ENCODE data around the gene RSRP1. TPM values are rescaled to one million over a fixed set of nuclear protein-coding genes. Genes with fewer than 3 reads are reported as not detected.
"Not testable (repeated sequence)": the region's sequence is repeated elsewhere in the genome, so short reads cannot be mapped to it uniquely, and the experiment has no call there.

The RSRP1 gene
- polyA plus RNA-seq, 1 donor from 2014 or later, result 56.0 TPM

DNA sequence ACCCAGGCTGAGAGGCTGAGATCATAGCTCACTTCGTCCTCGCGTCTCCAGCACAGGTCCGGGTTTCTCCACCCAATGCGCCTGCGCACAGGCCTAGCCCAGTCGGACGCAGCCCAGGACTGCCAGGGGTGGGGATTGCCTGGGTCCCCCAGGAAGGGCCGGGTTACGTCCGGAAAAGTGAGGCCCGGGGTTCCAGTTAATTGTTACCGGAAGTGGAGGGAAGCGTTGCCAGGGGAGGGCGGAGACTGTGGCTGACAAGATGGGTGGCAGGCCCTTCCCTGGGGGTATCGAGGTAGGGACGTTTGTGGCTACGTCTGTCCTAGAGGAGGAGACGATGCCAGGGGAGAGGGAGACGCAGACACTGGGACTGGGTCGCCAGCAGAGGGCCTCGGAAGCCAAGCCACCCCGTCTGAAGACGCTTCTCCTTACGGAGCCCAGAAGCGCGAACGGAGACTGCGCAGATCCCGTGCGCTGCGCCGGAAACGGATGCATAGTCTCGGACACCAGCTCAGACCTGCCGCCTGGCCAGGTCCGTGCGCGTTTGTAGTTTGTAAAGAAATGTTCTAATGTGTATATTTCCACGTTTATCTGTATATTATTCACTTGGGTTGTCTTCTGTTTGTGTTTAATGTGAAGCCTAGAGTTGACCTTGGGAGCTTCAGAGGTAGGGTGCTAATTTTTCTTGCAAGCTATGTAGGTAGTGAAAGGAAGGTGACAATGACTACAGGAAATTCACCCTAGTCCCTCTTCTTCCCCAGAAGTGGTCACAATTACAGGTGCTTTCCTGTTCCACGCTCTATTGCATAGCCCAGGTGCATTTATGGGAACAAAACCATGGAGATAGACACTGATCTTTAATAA is 7.3 kb downstream of the RSRP1 start:
- Mint-ChIP-seq H3K4me1 (peaks cover 38 to 43% (median 43%) of the 10 kb centered on the region in 3 donors), H3K36me3 (no peaks in the 10 kb centered on the region), H3K27ac (peak overlapping the region; percentile 95 to 98 (median 98)), H3K4me3 (peak overlapping the region; percentile 85 to 96 (median 92)), H3K27me3 (no peaks in the 10 kb centered on the region), H3K9me3 (no peaks in the 10 kb centered on the region)

DNA sequence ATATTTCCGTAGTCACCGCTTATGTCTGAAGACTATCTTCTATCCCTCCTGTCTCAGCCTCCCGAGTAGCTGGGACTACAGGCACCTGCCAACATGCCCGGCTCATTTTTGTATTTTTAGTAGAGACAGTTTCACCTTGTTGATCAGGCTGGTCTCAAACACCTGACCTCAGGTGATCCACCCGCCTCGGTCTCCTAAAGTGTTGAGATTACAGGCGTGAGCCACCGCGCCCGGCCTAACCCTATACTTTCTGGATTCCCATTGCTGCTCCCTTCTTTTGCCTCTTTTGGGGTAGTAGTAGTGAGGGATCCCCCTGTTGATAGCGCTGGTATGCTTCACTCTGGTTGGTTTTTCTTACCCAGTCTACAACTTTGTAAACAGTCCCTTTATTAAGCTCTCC is 9.2 kb downstream of the RSRP1 start:
- peaks cover 2% of the 10 kb centered on the region for H3K36me3 Mint-ChIP-seq
- peaks cover 31 to 41% (median 38%) of the 10 kb centered on the region in 3 donors for H3K4me1 Mint-ChIP-seq
- no peaks in the 10 kb centered on the region for H3K9me3 Mint-ChIP-seq
- peak overlapping the region in 1 of 3 donors; percentile 90 for H3K27ac Mint-ChIP-seq
- no peaks in the 10 kb centered on the region for H3K27me3 Mint-ChIP-seq
- H3K4me3 Mint-ChIP-seq, result peak overlapping the region in 3 of 4 donors; percentile 69 to 89 (median 73)

DNA sequence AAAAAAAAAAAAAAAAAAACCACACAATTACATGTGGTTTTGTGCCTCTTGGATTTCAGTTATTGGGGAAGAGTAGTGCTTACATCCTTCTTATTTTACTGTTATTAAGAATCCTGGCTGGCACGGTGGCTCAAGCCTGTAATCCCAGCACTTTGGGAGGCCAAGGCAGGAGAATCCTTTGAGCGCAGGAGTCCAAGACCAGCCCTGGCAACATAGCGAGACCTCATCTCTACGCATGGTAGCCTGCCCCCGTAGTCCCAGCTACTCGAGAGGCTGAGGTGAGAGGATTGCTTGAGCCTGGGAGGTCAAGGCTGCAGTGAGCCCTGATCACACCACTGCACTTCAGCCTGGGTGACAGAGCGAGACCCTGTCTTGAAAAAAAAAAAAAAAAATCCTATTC is 11.0 kb downstream of the RSRP1 start:
- not testable (repeated sequence) for H3K9me3 Mint-ChIP-seq, H3K27me3 Mint-ChIP-seq, H3K36me3 Mint-ChIP-seq
- Mint-ChIP-seq H3K4me1 (peaks cover 30 to 46% (median 34%) of the 10 kb centered on the region in 3 donors), H3K4me3 (peak overlapping the region in 2 of 4 donors; percentile 86 to 89), H3K27ac (peak overlapping the region in 2 of 3 donors; percentile 67 to 90)

DNA sequence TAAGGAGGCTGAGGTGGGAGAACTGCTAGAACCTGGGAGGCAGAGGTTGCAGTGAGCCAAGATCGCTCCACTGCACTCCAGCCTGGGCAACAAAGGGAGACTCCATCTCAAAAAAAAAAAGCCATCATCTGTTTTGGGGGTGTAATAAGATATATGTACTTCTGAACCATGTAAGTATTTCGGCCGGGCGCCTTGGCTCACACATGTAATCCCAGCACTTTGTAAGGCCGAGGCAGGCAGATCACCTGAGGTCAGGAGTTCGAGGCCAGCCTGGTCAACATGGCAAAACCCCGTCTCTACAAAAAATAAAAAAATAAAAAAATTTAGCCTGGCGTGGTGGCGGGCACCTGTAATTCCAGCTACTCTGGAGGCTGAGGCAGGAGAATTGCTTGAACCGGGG is 11.8 kb downstream of the RSRP1 start:
- Mint-ChIP-seq H3K27ac (peak overlapping the region in 1 of 3 donors; percentile 19), H3K4me3 (peak overlapping the region in 2 of 4 donors; percentile 31 to 57), H3K4me1 (peaks cover 25 to 46% (median 31%) of the 10 kb centered on the region in 3 donors)
- not testable (repeated sequence) for H3K36me3 Mint-ChIP-seq, H3K9me3 Mint-ChIP-seq, H3K27me3 Mint-ChIP-seq

DNA sequence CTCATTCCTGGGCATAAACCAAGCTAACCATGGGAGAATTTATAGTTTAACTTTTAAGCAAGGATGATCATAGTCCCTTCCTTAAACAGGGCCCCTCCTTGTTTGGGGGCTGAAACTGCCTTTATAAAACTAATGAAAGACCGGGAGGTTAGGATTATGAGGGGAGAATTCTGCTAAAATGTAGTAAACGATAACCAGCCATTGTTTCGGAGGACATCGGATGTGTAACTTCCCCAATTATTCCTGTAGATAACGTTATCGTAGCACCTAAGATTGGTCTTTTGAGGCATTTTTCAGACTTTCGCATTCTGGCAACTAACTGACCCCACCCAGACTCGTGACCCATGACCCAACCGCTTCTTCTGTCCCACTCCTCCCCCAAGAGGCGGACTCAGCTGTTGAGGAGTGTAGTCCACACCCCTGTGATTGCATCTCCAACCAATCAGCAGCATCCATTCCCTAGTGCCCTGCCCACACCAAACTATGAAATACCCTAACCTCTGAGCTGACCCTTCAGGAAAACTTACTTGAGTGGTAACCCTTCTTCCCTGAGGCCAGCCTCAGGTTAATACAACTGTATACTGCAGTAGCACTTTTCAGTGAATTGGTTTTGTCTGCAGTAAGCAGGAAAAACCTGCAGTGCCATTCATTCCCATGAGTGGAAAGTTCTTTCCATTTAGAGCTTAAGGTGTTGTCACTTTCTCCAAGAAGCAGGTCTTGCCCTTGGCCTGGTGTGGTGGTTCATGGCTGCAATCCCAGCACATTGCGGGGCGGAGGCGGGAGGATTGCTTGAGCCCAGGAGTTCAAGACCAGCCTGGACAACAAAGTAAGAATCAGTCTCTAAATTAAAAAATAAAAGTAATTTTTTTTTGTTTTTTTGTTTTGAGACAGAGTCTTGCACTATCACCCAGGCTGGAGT is 14.1 kb downstream of the RSRP1 start:
- peaks cover 12 to 38% (median 23%) of the 10 kb centered on the region in 3 donors for H3K4me1 Mint-ChIP-seq
- no peak overlapping the region for H3K4me3 Mint-ChIP-seq
- H3K27me3 Mint-ChIP-seq, result no peaks in the 10 kb centered on the region
- H3K9me3 Mint-ChIP-seq, result no peaks in the 10 kb centered on the region
- peaks cover 2% of the 10 kb centered on the region for H3K36me3 Mint-ChIP-seq
- H3K27ac Mint-ChIP-seq, result no peak overlapping the region

DNA sequence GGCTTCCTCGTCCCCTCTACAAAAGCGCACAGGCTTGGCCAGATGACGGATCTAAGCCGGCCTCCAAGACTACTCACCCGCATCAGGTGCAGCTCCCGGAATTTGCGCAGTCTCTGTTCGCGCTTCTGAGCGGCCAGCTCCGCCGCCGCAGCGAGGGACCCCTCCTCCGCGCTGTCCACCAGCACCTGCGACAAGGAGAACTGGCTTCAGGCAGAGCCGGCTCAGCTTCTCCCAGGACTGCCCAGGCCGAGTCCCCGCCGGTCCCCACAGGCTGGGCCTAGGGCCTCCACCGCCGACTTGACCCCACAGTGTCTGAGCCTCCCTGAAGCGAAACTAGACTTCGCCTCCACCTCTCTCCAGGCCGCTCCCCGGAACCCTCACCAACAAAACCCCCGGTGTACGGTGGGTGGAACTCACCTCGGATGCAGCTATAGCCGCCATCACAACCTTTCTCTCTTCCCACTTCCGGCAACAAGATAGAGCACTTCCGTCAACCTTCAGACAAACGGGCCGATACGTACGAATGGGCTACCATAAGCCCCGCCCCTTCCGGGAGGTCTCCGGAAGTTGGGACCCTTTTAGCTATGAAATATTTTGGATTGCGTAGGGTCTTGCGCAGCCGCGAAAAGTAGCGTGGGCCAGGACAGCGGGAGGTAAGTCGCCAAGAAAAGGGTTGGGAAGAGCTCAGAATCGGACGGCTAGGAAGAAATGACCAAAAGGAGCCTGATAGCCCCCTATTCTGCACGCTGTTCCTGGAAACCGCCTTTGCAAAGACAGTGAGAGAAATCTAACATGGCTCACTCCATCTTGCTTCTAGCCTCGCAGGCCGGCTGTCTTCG is 15.0 kb downstream of the RSRP1 start, which contains the start of gene SYF2:
Gene SYF2, minus strand, starts transcription at position 476 of the 839 bp plus-strand sequence. Its CDS starts 35 bp downstream, at position 441.
- Mint-ChIP-seq H3K27ac (peak within 1 kb of the TSS in 1 of 3 donors; percentile 19), H3K27me3 (no peaks in the 10 kb centered on the region), H3K36me3 (peaks cover 2% of the 10 kb centered on the region), H3K9me3 (no peaks in the 10 kb centered on the region), H3K4me1 (peaks cover 12 to 30% (median 18%) of the 10 kb centered on the region in 3 donors), H3K4me3 (no peak within 1 kb of the TSS)

DNA sequence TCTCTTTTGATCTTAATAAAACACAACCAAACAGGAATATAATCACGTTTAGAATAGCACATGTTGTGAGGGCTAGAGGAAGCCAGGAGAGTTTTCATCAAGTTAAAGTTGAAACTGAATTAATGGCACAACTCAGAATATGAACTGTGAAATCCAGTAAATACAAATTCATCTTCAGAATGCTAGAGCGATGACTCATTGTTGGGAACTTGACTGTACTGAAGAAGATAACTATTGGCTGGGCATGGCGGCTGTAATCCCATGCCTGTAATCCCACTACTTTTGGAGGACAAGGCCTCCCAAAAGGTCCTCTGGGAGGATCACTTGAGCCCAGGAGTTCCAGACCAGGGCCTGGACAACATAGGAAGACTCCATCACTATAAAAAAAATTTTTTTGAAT is 23.8 kb downstream of the RSRP1 start:
- peaks cover 14% of the 10 kb centered on the region for H3K36me3 Mint-ChIP-seq
- no peak overlapping the region for H3K27ac Mint-ChIP-seq
- H3K27me3 Mint-ChIP-seq, result no peaks in the 10 kb centered on the region
- peak overlapping the region in 1 of 4 donors; percentile 28 for H3K4me3 Mint-ChIP-seq
- H3K9me3 Mint-ChIP-seq, result no peaks in the 10 kb centered on the region
- peaks cover 0 to 14% (median 1%) of the 10 kb centered on the region in 3 donors for H3K4me1 Mint-ChIP-seq

DNA sequence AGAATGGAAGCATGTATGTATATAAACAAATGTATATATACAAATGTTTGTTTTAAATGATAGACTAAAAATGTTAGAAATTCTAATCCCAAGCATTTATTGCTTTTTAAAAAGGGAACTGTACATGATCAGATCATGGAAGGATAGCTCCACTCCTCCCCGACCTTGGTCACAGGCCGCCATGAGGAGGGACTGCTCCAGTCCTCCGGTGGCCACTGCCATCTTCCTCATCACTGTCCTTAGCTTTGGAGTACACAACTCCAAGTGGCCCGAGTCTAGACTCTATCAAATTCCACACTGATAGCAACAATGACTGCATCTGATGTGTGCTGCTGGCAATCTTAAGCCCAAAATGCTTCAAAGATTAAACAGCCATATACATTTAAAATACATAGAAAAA is 24.6 kb downstream of the RSRP1 start:
- no peak overlapping the region for H3K4me3 Mint-ChIP-seq
- no peak overlapping the region for H3K27ac Mint-ChIP-seq
- peaks cover 14% of the 10 kb centered on the region for H3K36me3 Mint-ChIP-seq
- no peaks in the 10 kb centered on the region for H3K27me3 Mint-ChIP-seq
- no peaks in the 10 kb centered on the region for H3K9me3 Mint-ChIP-seq
- peaks cover 0 to 14% (median 4%) of the 10 kb centered on the region in 3 donors for H3K4me1 Mint-ChIP-seq

DNA sequence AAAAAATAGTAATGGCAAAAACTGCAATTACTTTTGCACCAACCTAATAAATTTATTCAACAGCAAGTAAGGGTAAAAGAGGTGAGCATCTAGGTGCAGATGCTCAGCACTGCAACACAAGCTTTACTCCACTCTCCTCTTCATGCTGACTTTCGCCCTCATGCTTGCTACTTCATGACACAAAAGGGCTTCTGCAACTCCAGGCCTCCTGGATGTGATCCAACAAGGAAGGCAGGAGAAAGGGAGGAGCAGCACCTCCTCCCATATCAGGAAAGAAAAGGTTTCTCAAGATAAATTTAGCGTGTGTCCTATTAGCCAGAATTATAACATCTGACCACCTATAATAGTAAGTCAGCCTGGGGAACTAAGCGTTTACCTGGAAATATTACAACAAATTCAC is 26.6 kb downstream of the RSRP1 start:
- H3K27ac Mint-ChIP-seq, result no peak overlapping the region
- H3K9me3 Mint-ChIP-seq, result no peaks in the 10 kb centered on the region
- H3K4me1 Mint-ChIP-seq, result peaks cover 4 to 19% (median 12%) of the 10 kb centered on the region in 3 donors
- H3K4me3 Mint-ChIP-seq, result no peak overlapping the region
- H3K27me3 Mint-ChIP-seq, result no peaks in the 10 kb centered on the region
- peaks cover 14% of the 10 kb centered on the region for H3K36me3 Mint-ChIP-seq

DNA sequence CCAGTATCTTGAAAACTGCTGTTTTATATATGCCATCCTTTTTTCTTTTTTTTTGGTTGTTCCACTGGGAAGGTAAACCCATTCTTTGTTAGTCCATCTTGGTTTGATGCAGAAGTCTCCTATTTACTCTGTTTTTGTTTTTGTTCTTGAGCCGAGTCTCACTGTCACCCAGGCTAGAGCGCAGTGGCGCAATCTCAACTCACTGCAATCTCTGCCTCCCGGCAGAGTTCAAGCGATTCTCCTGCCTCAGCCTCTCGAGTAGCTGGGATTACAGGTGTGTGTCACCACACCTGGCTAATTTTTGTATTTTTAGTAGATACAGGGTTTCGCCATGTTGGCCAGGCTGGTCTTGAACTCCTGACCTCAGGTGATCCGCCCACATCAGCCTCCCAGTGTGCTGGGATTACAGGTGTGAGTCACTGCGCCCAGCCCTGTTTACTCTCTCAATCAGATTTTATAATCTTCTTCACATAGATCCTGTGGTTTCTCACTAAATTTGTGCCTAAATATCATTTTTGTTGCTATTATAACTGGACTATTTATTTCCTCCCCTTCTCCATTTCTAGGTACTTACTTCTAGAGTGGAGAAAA is 27.5 kb downstream of the RSRP1 start:
- H3K27me3 Mint-ChIP-seq, result no peaks in the 10 kb centered on the region
- H3K36me3 Mint-ChIP-seq, result peaks cover 14% of the 10 kb centered on the region
- H3K4me1 Mint-ChIP-seq, result peaks cover 6 to 17% (median 14%) of the 10 kb centered on the region in 3 donors
- H3K9me3 Mint-ChIP-seq, result no peaks in the 10 kb centered on the region
- H3K4me3 Mint-ChIP-seq, result no peak overlapping the region
- H3K27ac Mint-ChIP-seq, result no peak overlapping the region

DNA sequence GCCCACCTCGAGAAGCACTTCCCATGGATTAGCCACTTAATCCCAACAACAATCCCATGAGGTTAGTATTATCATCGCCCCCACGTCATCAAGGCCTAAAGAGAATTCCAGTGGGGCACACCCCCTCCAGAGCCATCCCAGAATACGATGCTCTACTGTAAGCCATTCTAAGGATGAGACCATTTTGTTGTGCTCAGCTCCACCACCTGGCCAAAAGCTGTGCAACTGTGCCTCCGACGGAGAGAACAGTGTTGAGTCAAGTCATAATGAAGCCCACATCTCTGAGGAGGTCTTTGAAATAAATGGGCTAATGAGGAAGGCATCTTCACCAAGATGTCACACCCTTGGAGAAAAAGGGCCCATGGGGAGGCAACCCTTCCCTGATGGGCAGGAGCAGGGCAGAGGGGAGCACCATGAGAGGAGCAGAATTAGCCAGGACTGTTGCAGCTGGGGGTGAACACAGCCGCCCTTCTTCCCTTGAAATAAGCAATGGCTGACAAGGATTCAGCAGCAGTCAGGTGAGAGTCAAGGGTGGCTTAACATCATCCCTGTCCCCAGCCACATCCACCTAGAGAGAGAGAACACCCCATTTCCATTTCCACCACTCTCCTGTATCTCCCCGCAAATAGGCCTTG is 29.5 kb downstream of the RSRP1 start:
- Mint-ChIP-seq H3K9me3 (no peaks in the 10 kb centered on the region), H3K27ac (no peak overlapping the region), H3K4me1 (peaks cover 6 to 14% (median 13%) of the 10 kb centered on the region in 3 donors), H3K27me3 (no peaks in the 10 kb centered on the region), H3K4me3 (no peak overlapping the region), H3K36me3 (peaks cover 10% of the 10 kb centered on the region)

DNA sequence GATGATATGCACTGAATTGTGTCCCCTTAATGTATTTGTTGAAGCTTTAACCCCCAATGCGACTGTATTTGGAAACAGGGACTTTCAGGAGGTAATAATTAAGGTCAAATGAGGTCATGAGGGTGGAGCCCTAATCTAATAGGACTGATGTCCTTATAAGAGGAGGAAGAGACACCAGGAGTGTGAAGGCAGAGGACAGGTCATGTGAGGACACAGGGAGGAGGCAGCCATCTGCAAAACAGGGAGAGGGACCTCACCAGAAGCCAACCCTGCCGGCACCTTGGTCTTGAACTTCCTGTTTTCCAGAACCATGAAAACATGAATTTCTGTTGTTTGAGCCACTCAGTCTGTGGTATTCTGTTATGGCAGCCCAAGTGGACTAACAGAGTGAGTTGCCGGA is 30.2 kb downstream of the RSRP1 start:
- no peaks in the 10 kb centered on the region for H3K27me3 Mint-ChIP-seq
- H3K27ac Mint-ChIP-seq, result peak overlapping the region in 1 of 3 donors; percentile 18
- H3K36me3 Mint-ChIP-seq, result peaks cover 12% of the 10 kb centered on the region
- H3K4me3 Mint-ChIP-seq, result no peak overlapping the region
- H3K9me3 Mint-ChIP-seq, result no peaks in the 10 kb centered on the region
- peaks cover 6 to 14% (median 13%) of the 10 kb centered on the region in 3 donors for H3K4me1 Mint-ChIP-seq

DNA sequence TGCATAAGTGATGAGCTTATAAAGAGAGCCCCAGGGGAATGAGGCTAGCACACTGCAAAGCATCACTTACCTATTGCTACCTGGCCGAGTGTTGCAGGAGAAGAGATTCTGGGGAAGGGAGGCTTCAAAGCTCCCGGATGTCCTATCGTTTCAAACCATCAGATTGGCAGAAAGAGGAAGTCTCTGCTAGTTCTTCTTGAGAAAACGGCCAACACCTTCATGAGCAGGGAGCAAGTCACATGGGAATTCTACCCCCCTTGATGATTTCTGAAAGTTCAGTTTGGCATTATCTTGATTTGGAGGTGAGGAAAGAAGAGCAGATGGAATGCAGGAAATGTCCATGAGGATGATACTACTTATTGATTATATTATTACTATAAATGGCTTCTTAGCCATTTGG is 31.1 kb downstream of the RSRP1 start:
- Mint-ChIP-seq H3K4me3 (peak overlapping the region in 2 of 4 donors; percentile 3 to 25), H3K4me1 (peaks cover 6 to 14% (median 13%) of the 10 kb centered on the region in 3 donors), H3K9me3 (no peaks in the 10 kb centered on the region), H3K36me3 (peaks cover 9% of the 10 kb centered on the region), H3K27ac (peak overlapping the region in 1 of 3 donors; percentile 25), H3K27me3 (peaks cover 4% of the 10 kb centered on the region)
